Esophagus mucosa (tissue), 1 donor: ENCODE data around the gene ADGRD1. TPM values are rescaled to one million over a fixed set of nuclear protein-coding genes. Genes with fewer than 3 reads are reported as not detected.

Experiments
- ATAC-seq: fragments of 200-7000 bp; cut with Tn5 transposase; one replicate; pipeline ENCODE4 v1.9.1; 2020
- total RNA-seq: library from RNA; stranded (reverse); gene quantifications from one replicate; pipeline ENCODE4 v1.2.4, GENCODE V29; 2023
- donor health status: DM: yes; HTN: yes; CAD: no.

Gene ADGRD1
- total RNA-seq, 1 donor from 2014 or later = 2.5 TPM

DNA sequence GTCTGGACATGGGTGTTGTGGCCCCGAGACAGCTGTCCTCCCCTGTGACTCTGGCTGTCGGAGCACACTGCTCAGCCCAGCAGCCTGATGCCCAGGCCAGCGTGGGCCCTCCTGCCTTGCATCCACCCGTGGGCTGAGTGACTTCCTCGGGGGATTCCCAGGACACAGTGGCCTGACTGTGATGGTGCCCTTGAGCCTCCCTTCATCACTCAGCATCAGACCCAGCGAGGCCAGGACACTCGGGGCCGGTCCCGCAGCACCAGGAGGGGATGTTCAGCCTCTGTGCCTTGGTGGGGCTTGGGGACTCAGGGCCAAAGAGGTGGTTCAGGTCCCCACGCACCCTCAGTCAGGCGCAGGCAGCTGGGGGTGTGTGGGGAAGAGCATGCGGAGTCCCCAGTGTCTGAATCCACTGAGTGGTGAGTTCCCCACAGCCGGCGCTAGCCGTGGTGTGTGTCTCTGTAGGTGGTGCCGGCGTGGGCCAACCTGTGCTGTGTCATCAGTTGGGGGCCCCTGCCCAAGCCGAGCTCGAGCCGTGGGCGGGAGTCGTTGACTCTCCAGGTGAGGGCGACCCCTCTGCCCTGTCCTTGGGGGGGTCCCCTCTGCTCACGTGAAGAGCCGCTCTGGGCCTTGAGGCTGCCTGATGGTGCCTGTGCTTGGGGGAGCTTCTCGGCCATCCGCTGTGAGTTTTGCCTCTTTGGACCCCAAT, 185.8 kb downstream of the ADGRD1 start:
- ATAC-seq = no peak

DNA sequence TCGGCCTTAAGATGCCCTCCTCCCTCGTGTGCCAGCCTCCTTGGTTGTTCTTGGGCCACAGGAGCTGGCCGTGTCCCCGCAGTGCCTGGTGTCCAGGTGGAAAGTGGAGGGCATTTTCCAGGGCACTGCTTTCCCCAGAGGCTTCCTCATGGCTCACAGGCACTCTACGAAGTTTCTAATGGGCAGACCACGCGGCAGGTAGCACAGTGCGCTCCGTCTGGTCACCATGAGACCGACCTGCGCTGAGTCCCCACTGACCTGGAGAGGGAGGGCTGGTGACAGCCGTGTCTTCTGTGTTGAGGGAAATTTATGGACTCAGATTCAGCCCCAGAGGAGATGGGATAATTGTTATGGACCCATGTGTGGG, 186.3 kb downstream of the ADGRD1 start:
- no peak for ATAC-seq

DNA sequence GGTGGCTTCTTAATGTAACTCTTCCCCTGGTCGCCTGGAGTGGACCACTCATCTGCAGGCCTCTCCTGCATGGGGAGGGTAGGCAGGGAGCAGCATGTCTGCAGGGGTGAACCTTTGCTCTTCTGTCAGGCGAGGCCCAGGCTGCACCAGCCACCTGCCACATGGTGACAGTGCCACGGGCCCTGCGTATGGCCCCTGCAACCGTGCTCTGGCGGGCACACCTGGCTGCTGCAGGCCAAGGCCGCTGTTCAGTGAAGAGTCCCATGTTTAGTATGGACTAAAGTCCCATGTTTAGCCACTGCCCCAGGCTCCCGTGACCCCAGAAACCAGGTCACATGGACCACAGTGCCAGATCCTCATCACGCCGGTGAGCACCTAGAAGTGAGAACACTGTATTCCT, 187.0 kb downstream of the ADGRD1 start:
- ATAC-seq = no peak

DNA sequence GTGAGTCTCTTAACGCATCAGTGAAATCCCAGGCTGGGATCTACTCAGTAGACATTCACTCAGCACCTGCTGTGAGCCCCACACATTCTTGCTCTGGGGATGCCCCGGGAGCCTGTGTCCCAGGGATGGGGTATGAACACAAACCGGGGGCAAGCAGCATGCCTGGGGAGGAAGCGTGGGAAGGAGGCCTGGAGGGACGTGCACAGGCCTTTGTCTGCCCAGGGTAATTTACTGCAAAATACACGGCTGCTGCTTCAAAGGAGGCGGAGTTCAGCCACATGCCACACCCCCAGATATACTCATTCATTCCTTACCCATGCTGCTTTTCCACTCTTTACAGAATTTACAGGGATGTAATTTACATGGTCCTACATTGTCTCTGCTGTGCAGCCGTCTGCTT, 187.8 kb downstream of the ADGRD1 start:
- no peak for ATAC-seq

DNA sequence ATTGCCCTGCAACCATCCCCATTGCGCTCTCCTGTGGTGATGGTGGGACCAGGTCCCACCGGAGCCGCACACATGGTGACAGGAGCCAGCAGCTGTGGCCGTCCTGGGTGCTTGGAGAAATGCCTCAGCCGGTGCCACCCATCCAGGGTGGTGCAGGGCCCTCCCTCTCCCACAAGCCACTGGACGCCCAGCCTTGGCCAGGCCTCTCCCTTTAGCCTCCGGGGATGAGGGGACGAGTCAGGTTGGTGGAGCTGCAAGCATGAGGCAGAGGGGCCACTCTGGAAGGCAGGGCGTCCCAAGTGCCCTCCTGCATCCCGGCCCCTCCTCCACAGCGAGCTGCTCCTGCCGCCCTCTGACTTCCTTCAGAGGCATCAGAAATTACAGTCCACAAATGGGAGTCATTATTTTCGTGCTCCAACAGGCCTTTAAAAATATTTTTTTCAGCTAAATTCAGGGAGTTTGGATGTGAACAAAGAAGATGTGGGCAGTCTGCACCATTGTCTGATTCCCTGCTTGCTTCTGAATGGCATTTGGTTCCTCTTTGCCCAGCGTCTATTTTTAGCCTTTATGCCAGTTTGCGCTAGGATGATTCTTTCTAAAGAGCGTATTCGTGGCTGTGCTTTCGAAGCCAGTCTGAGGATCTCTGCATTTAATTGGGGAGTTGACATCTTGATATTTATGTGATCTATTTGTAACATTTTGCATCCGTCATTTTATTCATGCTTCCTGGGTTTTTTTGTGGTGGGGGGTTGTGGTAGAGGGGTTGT, 189.4 kb downstream of the ADGRD1 start:
- no peak for ATAC-seq

DNA sequence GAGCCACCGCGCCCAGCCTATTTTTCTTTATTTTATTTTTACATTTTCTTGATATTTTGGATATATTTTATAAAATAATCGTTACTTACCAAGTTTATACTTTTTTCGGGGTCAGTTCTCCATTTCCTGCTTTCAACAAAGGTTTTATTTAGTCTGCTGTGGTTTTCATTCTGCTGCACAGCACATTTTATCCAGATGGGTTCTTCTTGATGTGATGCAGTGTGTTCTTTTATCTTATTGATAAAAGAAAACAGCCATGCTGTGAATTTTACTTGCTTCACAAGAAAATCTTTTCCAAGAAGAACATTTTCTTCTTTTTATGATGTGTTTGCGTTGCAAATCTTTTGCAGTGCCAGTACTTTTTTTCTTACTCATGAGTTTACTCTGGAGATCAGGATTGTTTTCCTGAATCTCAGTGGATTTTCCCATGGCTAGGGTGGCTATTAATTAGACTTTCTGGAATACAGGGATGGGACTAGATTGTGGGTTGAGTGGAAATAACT, 192.5 kb downstream of the ADGRD1 start:
- no peak for ATAC-seq

DNA sequence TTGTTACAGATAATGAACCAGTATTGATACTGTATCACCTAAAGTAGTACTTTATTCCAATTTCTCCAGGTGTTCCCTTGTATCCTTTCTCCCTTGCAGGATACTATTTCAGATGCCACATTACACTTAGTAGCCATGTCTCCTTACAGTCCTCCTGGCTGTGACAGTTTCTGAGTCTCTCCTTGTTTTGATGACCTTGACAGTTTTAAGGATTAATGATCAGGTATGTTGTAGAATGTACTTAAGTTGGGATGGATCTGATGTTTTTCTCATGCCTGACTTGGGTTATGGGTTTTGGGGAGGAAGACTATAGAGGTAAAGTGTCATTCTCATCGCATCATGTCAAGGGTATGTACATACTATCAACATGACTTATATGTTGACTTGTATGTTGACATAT, 193.6 kb downstream of the ADGRD1 start:
- ATAC-seq = no peak

DNA sequence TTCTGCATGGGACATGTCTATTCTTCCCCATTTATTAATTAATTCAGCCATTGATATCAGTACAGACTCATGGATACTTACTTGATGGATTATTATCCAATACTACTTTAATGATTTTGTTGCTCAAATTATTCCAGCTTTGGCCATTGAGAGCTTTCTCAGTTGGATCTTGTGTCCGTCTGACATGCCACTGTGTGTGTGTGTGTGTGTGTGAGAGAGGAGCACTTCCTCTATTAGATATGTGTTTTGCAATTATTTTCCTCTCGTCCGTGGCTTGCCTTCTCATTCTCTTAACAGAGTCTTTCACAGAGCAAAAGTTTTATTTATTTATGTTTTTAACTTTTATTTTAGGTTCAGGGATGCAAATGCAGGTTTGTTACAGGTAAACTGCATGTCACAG, 194.2 kb downstream of the ADGRD1 start:
- no peak for ATAC-seq

DNA sequence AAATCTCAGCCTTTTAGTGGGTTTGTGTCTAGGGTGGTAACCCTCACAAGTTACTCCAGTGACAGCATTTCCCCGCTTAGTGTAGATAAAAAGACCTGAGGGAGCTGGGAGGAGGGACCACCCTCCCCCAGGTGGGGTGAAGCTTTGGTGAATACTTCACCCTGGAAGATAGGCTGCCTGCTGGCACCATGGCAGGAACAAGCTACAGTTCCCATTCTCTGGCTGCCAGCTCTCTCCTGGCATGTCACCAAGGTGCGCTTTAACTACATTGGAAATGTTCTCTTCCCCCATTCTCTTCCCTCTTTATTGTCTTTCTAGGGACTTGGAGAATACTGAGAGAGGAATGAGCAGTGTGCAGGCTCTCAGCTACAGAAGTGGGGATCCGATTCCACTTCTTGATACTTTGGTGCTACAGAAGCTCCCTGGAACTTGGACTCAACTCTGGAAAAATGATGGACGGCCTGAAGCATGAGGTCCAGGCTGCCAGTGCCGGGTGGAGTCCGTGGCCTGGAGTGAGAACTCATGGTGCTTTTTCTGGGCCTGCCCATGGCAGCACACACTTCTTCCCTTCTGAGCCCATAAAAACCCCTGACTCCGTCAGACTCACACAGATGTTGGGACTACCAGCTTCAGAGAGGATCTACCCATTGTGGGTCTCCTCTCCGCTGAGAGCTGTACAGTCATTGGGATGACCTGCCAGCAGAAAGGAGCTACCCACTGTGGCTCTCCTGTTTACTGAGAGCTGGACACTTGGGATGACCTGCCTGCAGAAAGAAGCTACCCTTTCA, 198.0 kb downstream of the ADGRD1 start:
- ATAC-seq = no peak

DNA sequence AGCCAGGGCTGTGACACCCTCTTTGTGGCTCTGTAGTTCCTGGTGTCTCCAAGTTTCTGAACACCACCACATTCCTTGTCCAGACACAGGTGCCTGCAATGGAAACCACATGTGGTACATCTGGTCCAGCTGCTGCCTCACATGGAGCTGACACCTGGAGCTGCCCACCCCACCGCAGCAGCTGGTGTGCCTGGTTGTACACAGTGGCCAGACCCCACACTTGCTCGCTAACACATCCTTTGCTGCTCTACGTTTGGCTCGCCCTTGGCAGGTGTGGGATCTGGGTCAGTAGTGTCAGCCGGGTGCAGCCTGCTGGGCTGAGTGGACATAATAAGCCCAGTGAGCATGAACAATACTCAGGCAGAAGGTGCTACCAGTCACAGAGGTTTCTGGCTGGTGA, 198.9 kb downstream of the ADGRD1 start:
- ATAC-seq = no peak

DNA sequence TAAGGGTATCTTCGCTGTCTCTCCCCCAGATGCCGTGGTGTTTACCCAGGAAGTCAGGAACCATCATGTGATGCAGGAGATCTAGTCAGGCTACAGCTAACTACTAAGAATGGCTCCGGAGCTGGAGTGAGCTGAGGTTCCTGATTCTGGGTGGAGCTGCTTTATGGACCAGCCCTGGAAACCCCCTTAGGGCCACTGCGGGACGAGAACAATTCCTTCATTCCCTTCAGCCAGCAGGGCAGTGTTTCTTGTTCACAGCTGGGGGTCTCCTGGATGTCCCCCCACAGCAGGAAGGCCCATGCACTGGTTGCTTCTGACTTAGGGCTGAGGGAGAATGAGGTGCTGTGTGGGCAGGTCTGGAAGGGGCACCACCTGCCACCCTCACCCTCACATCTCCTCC, 199.3 kb downstream of the ADGRD1 start:
- ATAC-seq = no peak

DNA sequence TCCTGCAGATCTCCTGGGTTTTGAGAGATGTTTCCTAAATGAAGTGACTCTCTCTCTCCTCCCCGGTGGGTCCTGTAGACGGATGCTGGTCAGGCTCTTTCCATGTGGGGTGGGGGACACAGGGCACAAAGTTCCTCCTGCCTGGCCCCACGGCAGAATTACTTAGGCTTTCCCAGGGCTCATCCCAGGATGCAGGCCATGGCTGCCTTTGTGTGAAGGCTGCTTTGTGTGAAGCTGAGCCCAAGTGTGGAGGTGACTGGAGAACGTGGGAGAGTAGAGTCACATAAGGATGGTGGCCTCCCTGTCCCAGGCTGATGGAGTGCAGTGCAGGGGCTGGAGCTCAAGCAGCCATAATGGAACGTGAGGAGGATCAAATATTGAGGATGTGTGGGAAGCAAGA, 200.2 kb downstream of the ADGRD1 start:
- ATAC-seq = no peak

DNA sequence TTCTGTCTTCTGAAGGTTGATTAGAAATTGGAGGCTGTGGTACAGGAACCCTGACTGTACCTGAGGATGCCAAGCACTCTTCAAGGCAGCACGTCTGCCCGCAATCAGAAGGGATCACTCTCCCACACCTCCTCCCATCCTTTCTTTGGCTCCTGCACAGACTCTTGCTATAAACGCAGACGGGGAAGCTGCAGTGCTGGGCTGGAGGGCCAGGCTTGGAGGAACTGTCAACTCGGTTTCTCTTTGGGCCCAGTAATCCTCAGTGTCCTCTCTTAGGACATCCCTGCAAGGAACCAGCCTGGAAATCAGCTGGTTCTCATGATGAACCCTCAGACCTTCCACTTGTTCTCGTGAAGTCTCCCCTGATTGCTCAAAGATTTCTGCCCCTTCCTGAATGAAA, 201.4 kb downstream of the ADGRD1 start:
- ATAC-seq = no peak

DNA sequence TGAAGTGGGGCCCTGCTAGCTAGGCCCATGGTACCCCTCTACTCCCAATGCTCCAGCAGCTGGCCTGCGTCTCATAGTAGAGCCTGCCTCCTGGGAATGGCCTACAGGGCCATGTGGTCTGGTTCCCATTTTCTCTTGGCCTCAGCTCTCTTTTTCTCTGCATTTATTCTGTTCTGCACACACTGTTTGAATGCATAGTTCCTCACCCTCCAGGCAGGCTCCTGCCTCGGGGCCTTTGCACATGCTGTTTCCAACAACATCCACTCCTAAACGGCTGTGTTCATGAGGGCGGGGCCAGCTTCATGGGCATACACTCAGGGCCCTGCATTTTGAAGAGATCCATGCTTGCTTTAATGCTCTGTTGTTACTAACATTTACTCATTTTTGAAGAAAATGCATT, 204.0 kb downstream of the ADGRD1 start:
- no peak for ATAC-seq

DNA sequence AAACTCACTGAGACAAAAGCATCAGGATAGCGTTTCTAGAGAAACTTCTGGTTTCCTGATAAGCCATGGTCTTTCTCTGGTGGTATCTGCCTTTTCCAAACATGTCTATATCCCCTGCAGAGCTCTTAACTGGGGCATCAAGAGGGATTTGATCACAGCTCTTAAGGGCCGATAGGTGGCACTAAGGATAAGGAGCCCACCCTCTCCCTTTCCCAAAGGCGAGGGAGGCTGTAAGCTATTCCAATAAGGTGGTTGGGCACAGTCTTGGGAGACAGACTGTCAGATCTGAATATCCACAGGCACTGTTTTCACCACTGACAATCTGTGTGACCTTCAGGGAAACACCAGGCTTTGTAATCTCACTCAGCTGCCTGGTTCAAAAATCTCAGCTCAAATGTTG, 206.0 kb downstream of the ADGRD1 start:
- ATAC-seq = no peak

DNA sequence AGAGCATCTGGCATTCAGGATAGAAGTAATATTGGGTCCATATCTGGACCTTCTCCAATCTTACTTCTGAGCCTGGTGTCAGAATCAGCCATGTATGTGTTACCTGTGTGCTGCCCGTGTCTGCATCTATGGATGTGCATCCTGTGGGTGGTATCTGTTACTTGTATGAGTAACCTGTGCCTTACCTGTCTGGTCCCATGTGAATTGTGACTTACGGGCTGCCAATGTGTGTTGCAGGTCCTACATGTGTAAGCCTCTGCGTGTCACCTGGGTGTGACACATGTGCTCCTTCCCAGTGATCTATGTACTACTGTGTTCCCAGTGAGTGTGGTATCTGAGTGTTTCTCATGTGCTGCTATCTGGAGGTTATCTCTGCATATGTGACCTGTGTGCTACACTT, 208.4 kb downstream of the ADGRD1 start:
- ATAC-seq = no peak

DNA sequence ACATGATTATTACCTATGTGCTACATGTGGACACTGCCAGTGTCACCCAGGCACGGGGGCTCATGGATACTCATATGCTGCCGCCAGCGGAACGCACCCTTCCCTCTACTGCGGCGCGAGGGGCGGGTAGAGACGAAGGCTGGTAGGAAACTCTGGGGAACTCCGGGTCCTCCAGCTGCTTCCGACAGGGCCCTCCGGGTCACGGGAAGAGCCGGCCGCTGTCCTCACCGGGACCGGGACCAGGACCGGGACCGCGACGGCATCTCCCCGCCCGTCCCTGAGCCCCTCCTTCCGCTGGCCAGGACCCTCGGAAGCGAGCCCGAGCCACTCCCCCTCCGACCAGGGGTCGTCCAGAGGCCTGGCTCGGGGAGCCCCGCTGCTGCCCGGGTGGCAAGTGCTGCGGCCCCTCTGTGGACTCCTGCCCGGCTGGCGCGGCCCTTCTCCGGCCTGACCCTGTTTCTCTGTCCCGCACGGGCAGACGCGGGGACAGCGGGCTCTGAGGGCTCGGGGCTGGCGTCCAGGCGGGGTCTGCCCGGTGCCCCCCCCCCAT, 209.6 kb downstream of the ADGRD1 start:
- ATAC-seq = peak; percentile 22

DNA sequence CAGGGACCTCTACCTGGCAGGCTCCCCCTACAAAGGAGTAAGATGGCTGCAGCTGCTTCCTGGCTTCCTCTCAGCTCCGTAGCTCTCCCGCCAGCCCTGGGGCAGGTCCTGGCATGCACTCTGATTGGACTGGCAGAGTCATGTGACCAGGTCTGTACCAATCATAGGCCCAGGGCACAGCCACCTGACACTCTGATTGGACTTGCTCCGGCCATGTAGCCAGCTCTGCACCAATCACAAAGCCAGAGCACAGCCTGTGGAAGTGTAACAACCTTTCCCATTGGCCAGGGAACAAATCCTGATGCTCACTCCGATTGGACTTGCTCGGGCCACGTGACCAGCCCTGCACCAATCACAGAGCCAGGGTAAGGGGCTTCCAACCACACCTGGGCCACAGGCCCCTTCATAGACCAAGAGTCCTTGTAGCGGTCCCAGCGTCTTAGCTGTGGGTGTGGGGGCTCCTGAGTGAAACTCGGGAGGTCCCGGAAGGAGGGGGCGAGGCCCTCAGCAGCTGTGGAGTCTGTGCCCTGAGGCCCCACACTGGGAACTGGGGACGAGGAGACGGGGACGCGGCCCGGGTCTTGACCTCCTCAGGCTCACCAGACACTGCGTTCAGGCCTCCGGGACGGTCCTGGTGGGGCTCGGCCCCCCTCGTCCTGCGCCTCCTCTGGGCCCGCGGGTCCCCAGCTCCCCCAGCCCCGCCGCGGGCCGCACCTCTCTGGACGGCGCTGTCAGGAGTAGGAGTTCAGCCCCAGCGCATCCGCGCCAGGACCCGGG, 210.6 kb downstream of the ADGRD1 start:
- peak; percentile 13 for ATAC-seq

DNA sequence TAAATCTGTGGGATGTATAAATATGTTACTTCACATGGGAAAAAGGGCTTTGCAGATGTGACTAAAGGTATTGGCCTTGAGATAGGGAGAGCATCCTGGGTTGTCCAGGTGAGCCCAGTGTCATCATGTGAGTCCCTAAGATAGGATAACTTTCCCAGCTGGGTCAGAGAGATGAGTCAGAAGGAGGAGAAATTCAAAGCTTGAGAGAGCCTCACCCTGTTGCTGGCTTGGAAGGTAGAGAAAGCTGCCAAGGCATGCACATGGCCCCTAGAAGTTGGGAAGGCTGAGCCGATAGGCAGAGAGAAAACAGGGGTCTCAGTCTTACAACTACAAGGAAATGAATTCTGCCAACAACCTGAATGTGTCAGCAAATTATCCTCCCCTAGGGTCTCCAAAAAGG, 213.0 kb downstream of the ADGRD1 start:
- ATAC-seq = no peak

DNA sequence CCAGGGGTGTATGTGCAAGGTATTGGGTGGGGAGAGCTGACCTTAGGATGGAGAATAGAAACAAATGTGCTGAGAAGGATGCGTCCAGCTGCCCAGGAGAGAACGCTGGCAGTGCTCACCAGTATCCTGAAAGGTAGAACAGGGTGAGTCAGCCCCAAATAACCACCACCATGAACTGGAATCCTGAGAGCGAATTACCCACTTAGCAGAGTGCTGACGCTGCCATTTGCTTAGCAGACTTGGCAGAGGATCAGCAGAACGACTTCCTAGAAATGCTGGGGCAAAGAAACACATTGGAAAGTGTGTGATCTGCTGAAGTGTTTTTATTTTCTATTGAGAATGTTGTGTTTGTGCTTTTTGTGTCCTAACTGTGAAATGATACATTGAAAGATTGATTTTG, 213.6 kb downstream of the ADGRD1 start:
- ATAC-seq = peak; percentile 60

DNA sequence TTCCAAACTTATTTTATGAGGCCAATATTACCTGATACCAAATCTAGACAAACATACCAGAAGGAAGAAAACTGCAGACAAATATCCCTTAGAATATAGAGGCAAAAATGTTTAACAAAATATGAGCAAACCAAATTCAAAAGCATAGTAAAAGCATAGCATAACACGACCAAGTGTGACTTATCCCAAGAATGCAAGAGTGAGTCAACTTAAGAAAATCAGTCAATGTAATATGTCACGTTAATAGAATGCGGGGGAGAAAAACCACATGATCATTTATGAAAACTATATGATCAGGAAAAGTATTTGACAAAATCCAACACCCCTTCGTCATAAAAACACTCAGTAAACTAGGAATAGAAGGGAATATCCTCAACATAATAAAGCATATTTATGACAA, 217.3 kb downstream of the ADGRD1 start:
- ATAC-seq = no peak

DNA sequence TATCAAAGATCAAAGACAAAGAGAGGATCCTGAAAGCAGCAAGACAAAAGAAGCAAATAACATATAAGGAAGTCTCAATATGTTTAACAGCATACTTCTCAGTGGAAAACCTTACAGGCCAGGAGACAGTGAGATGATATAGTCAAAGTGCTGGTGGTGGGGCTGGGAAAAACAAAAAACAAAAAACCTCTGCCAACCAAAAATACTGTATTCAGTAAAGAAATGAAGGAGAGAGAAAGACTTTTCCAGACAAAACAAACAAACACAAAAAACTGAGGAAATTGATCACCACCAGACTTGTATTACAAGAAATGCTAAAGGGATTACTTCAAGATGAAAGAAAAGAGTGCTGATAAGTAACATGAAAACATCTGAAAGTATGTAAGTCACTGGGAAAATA, 221.2 kb downstream of the ADGRD1 start:
- no peak for ATAC-seq
